HT-29 (cell line): ENCODE results near the gene RFT1. TPM values are rescaled to one million over a fixed set of nuclear protein-coding genes. Genes with fewer than 3 reads are reported as not detected.
"Not testable (repeated sequence)": the region's sequence is repeated elsewhere in the genome, so short reads cannot be mapped to it uniquely, and the experiment has no call there.

Experiments used
- DNase-seq: peaks from one replicate; pipeline ENCODE4 v3.0.0-alpha.2; 2015; ENCODE audit warnings: low spot score
- total RNA-seq: library from RNA; depleted of rRNA; stranded (reverse); fragments of >200 nt; shearing (Covaris generic); gene quantifications from 2 replicates; pipeline ENCODE4 v1.2.3, GENCODE V29; 2014

RFT1 gene
- total RNA-seq, 1 experiment from 2014 or later: 12.0 TPM

- DNase-seq: no peak
Observed at GRCh38 chr3:53163444-53164387, 33.5 kb upstream of the RFT1 start.

GRCh38 chr3:53162672-53163443 lies 32.6 kb upstream of the RFT1 start:
- DNase-seq: peak; percentile 31

- DNase-seq: peak; percentile 10
Observed at GRCh38 chr3:53161820-53162671, 31.8 kb upstream of the RFT1 start.

GRCh38 chr3:53161450-53161819 lies 31.2 kb upstream of the RFT1 start:
- no peak for DNase-seq

DNA sequence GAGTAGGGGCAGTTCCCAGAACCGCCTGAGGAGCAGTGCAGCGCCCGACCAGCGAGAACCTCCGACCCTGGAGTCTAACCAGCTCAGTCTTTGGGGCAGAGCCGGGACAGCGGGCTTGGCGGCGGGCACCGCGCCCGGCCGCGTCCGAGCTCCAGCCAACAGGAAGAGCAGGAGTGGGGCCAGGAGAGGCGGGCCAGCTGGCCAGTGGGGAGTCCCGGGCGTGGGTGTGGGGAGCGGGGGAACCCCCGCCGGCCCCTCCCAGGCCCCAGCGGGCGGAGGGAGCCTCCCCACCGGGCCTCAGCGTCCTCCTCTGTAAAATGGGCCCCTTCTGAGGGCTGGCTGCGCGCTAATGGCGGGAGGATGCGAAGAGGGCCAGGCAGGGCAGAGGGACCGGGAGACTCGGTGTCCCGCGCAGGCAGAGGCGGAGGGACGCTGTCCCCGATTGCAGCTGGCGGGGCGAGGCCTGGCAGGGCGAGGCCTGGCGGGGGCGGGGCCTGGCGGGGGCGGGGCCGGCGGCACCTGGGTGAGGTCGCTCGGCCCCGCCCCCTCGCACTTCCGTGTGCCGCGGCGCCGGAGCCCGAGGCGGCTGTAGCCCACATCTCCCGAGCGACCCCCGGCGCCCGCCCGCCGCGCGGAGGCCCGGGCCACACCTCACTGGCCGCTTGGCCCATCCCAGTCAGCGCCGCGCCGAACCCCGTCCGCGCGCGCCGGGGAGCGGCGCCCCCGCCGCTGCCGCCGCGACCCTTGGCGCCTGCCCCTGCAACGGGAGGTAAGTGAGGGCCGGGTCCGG lies 30.6 kb upstream of the RFT1 start, which contains the start of gene PRKCD:
Gene PRKCD (plus strand): TSS at position 550 of the 790 bp plus-strand sequence. CDS start 17,214 bp downstream, outside the sequence.
- peak; percentile 73 for DNase-seq

DNA sequence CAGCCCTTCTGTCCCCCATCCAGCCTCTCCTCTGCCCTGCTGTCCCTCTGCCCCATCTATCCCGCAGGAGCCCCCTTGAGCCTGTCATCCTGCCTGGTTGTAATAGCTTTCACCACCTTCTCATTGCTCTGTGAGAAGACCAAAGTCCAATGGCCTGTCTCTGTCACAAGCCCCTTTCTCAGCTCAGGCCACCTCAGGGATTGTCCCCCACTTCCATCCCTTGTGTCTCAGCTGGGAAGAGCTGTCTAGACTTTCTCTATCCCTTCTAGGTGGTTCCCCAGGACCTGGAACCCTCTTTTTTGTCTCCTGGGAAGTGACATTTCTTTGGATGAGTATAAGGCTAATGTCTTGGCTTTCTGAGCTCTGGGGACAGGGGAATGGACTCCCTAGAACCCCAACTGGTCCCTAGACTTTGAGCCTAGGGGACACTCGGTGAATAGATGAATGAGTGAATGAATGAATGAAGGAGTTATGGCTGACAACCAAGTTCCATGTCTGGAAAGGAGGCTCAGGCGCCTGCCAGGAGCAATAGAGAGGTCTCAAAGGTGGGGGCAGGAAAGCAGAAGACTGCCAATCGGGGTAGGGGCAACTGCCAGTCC lies 29.9 kb upstream of the RFT1 start:
- DNase-seq: no peak

DNA sequence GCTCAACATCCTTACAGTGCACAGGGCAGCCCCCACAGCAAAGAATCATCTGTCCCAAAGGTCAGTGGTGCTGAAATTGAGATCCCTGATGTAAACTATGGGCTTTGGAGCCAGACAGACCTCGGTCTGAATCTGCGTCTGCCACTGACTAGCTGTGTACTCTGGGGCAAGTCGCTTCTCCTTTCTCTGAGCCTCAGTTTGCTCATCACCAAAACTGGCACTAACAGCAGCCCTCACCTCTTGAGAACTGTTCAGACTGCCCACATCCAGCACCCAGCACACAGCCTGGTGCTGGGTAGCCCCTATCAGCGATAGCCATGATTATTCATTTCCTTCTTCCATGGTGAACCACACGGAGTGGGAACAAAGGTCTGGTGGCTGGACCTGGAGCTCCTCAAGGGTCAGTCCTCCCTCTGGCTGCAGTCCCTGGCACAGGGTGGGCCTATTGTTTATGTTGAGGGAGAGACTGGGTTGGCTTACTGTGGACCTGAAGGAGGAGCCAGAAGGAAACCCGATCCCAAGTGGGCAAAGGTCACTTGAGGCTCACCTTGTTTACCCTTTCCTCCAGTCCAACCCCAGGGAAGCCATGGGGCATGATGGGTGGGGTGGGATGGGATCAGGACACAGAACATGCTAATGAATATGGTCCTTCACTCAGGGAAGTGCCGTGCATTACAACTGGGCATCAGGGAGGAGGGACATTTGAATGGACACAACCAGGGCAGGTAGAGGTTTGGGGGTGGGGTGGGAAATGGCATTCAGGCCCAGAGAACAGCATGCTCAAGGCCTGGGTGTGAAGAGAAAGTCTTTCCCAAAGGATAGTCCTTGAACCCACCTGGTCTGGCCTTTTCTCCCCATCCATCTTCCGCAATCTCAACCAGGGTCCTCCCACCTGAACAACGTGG lies 29.2 kb upstream of the RFT1 start:
- peak; percentile 65 for DNase-seq

DNA sequence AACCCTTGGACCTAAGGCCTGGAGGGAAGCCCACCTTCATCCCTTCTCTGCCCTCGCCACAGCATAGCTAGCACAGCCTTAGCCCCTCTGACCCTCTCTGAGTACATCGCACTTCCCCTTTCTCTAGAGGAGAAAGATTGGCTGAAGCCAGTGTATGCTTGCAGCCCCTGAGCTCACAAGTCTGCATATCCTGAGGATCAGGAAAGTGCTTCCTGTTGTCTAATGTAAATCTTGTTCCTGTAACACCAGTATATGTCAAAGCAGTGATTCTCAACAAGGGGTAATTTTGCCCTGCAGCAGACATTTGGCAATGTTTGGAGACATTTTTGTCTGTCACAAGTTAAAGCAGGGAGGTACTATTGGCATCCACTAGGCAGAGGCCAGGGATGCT lies 28.5 kb upstream of the RFT1 start:
- no peak for DNase-seq

DNA sequence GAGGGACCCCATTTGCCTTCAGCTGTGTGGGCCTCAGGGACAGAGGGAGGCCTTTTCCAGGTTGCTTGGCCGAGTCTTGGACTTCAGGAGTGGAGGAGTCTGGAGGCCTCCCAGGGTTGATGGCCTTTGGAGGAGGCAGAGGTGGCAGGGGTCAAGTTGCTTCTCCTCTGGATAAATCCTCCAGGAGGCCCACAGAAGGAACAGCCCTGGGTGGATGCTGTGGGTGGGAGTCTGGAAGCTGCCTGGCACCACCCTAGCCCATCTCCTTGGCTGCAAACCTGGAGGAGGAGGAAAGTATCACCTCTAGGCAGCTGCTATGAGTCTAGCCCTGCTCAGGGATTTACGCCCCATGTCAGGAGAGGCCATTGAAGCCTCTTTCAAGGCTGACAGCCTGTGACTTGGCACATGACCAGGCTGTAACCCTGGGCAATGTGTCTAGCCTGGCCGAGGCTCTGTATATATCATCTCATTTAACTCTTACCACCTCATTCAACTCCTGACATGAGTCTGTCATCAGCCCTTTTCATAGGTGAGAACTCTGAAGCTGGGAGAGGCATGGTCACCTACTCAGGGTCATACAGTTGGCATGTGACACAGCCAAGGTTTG lies 27.8 kb upstream of the RFT1 start:
- no peak for DNase-seq

GRCh38 chr3:53156368-53156834 lies 26.2 kb upstream of the RFT1 start:
- DNase-seq: peak; percentile 20

GRCh38 chr3:53155760-53156159 lies 25.5 kb upstream of the RFT1 start:
- peak; percentile 90 for DNase-seq

GRCh38 chr3:53154881-53155285 lies 24.6 kb upstream of the RFT1 start:
- peak; percentile 48 for DNase-seq

DNA sequence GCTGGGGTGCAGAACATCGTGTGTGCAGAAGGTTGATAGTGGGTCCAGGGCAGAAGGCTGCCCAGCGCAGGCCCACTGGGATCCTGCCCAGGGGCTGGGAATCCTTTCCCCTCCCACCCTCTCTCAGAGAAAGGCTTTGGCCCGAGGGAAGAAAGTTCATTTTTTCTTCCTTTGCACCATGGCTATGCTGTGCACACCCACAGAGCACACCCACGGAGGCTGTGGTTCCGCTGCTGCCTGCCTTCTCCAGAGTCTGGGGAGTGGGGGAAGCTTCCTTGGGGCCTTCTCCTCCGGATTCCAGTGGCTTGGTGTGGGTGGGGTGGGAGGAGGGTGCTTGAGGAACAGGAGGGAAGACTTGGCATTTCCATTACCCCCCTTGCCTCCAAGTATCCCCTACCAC lies 23.7 kb upstream of the RFT1 start:
- no peak for DNase-seq

DNA sequence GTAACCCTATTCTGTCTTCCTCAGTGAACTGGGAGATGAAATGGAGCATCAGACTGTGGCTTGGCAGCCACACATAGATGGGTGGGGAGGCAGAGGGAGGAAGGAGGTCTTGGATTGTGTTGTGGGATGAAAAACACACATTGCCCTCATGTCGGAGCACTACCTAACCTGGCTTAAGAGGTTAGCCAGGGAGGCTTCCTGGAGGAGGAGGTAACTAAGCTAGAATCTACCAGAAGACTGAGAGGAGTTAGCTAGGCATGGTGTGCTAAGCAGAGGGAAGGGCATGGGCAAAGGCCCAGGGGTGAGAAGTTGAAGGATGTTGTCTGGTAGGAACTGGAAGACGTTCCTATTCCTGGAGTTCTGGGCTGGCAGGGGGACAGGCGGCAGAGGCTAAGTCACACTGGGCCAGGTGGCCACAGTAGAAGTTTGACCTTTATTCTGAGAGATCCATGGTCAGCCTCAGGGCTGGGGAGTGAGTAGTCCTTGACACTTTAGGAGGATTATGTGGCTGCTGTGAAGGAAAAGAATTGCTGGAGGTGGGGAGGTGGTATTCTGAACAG lies 23.1 kb upstream of the RFT1 start:
- no peak for DNase-seq

GRCh38 chr3:53151870-53152660 lies 21.8 kb upstream of the RFT1 start:
- no peak for DNase-seq

DNA sequence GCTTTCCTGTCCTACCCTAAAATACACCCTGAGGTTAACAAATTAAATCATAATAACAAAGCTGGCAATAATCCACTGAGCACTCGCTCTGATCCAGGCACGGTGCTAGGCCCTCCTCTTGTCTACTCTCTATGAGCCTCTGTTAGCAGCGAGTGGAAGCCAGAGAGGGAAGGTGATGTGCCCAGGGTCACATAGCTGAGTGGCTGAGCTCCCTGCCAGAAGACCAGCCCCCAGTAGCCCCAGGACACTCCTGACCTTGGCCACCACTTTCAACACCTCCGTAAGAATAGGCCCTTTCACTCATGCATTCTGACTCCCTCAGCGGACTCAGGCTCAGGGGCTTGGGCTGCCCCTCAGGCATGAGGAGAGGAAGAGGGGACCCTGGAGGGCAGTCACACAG lies 21.2 kb upstream of the RFT1 start:
- DNase-seq: no peak

- not testable (repeated sequence) for DNase-seq
Observed at GRCh38 chr3:53151086-53151438, 20.8 kb upstream of the RFT1 start.
